ENCODE measurements around the gene TSPAN5.
"Not testable (repeated sequence)": the region's sequence is repeated elsewhere in the genome, so short reads cannot be mapped to it uniquely, and the experiment has no call there.

Gene TSPAN5

GRCh38 chr4:98658287-98659105 is at the start of gene TSPAN5:
Gene TSPAN5 (minus strand): TSS chr4:98658611.
- peak; percentile 91 for DNase-seq (ENCODE audit: low spot score)

DNA sequence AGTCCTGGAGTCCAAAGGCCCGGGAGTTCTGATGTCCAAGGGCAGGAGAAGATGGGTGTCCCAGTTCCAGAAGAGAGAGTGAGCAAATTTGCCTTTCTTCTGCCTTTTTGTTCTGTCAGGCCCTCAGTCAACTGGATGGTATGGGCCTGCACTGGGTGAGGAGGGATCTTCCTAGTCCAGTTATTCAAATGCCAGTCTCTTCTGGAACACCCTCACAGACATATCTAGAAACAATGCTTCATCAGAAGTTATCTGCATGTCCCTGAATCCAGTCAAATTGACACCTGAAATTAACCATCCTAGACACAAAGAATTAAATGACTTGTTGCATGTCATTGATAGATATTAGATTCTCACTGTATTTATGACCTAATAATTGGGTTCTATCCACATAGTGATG is 48.5 kb upstream of the TSPAN5 start:
- no peak for DNase-seq (ENCODE audit: low spot score)

GRCh38 chr4:98706200-98706813 is 47.9 kb upstream of the TSPAN5 start:
- no peak for DNase-seq (ENCODE audit: low spot score)

DNA sequence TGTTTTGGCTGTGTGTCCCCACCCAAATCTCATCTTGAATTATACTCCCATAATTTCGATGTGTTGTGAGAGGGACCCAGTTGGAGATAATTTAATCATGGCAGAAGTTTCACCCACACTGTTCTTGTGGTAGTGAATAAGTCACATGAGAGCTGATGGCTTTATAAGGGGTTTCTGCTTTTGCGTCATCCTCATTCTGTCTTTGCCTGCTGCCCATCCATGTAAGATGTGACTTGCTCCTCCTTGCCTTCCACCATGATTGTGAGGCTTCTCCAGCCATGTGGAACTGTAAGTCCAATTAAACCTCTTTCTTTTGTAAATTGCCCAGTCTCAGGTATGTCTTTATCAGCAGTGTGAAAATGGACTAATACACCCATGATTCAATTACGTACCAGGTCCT is 47.2 kb upstream of the TSPAN5 start:
- not testable (repeated sequence) for DNase-seq (ENCODE audit: low spot score)

DNA sequence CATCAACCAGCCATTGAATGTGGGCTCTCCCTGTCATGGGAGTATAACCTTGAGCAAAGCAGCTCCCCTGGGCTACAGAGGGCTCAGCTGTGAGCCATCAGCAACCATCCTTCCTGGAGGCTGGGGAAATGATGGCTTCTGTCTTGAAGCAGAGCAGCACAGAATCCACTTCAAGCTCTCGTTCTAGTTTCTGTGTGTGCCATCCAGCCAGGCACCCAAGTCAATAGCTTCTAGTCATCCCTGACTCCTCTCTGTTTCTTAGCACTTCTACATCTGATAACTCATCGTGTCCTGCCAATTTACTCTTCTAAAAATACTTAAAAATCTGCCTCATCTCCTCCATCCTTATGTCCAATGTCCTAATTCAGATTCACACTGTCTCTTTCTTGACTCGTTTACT is 42.2 kb upstream of the TSPAN5 start:
- no peak for DNase-seq (ENCODE audit: low spot score)

DNA sequence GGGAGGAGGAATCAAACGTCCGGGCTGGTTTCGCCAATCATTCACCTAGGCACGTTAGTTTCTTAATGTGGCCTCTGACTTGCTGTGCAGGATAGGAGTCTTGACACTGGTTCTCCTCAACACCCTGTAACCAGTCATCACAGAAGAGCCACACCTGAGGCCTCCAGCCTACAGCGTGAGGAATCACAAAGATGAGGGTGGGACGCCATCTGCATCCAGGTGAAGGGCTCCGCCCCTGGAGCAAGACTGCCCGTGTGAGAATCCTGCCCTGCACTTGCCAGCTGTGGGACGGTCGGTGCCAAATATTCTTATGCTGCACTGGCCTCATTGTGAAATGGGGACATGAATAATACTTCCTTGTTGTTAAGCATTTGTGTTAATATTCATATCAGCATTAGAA is 35.7 kb upstream of the TSPAN5 start:
- no peak for DNase-seq (ENCODE audit: low spot score)

DNA sequence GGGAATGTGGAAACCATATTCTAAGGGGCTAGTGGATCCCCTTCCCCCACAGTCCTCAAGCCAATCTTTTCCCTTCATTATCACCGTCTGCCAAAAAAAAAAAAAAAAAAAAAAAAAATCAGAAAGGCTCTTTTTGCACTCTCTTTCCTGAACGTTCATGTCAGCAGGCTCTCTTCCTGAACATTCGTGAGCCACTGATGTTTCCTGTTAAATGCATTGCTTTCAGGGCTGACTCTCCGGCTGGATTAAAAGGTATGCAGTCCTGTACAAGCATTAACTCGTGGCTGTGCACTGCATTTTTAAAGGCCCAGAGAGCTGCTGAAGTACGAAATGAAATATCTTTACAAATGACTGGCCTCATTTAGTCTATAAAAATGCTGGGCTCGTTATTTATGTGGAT is 34.0 kb upstream of the TSPAN5 start:
- DNase-seq (ENCODE audit: low spot score): no peak

DNA sequence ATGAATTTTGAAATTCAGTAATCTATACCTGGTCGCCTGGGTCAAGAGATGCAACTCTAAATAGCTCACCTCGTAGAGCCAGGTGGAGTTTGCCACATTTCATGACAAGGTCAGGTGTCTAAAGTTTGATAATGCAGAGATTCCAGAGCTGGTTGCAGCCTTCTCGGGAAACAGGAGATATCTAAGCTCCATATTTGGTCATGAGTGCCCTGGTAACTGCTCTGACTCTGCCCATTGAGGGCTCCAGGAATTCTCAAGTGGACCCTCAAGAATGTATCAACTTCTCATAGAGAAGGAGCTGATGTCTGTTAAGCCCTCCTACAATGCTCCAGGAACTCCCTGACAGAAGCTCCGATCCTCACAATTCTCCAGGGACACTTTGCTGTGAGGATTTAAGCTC is 33.2 kb upstream of the TSPAN5 start:
- no peak for DNase-seq (ENCODE audit: low spot score)

- DNase-seq (ENCODE audit: low spot score): no peak
Measured at GRCh38 chr4:98689507-98690174, 31.2 kb upstream of the TSPAN5 start.

DNA sequence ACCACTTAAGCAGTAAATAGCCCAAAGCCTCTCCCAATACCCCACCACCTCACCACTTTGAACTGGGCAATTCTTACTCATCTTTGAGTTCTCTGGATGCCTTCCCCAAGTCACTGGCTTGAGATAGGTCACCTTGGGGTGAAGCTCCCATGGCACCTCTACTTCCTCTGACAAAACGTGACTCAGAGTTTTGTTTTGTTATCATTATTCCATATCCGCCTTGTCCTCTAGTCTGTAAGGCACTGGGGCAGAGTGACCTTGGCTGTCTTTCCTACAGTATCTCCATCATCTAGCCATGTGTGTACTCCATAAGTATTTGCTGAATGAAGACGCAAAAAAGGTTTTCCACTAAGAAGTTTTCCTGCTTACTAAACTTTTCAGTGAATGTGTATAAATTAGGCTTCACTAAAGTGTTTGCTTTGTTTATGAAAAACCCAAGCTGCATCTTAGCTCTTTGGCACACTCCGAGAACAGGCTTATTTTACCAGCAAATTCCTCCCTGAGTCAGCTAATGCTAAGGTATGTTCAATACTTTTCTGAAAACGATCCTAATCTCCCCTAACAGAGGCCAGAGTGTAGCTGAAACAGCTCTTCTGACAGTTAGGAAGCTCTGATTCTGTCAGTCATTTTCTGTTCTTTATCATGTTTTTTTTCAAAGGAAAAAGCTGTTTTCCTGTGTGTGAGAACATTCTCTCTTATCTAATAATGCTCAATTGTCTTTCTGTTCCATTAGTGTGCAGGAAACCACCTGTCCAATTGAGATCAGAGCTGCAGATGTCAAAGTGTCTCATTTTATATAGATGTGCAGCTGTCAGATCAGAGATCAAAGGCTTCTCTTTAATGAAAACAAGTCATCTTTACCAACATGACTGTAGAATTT is 30.2 kb upstream of the TSPAN5 start:
- DNase-seq (ENCODE audit: low spot score): peak; percentile 52

GRCh38 chr4:98687876-98688275 is 29.5 kb upstream of the TSPAN5 start:
- no peak for DNase-seq (ENCODE audit: low spot score)

GRCh38 chr4:98686847-98687246 is 28.4 kb upstream of the TSPAN5 start:
- DNase-seq (ENCODE audit: low spot score): no peak

GRCh38 chr4:98686043-98686707 is 27.8 kb upstream of the TSPAN5 start:
- DNase-seq (ENCODE audit: low spot score): no peak

- DNase-seq (ENCODE audit: low spot score): no peak
Measured at GRCh38 chr4:98685225-98686042, 27.0 kb upstream of the TSPAN5 start.

DNA sequence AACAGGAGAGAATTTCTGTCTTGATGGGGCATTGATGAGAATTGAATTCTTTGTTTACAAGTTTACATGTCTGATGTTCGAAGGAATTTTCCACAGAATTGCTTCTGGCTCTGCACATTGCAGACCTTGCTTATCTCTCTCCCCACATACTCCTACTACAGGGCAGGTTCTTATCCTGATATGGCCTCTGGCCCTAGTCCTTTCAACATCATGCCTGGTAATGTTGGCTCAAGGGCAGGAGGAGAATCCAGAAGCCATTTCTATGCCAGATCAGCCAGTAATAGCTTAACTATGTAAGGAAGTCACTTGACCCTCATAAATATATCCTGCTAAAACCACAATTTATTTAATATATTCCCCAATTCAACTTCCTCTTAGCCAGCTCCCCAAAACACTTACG is 24.3 kb upstream of the TSPAN5 start:
- DNase-seq (ENCODE audit: low spot score): peak; percentile 50

GRCh38 chr4:98680806-98681205 is 22.4 kb upstream of the TSPAN5 start:
- no peak for DNase-seq (ENCODE audit: low spot score)

GRCh38 chr4:98679738-98680137 is 21.3 kb upstream of the TSPAN5 start:
- no peak for DNase-seq (ENCODE audit: low spot score)

DNA sequence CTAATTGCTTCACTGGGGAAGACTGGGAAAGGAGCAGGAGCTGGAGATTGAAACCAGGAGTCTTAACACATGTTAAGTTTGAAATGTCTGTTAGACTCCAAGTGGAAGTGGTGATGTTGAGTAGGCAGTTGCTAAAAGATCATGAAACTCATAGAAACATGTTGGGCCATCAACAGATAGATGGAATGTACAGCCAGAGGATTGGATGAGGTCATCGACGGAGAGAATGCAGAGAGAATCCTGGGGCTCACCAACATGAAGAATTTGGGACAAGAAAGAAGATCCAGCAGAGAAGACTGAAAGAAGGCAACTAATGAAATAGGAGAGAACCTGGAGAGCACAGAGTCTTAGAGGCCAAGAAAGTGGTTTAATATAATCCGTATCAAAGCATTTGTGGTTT is 19.4 kb upstream of the TSPAN5 start:
- DNase-seq (ENCODE audit: low spot score): no peak

- DNase-seq (ENCODE audit: low spot score): no peak
Measured at GRCh38 chr4:98674404-98675173, 16.2 kb upstream of the TSPAN5 start.

GRCh38 chr4:98673978-98674377 is 15.6 kb upstream of the TSPAN5 start:
- no peak for DNase-seq (ENCODE audit: low spot score)

Data from AG08395 (cell line).